ENCODE results near the gene EIF2S2.
A peak's percentile ranks its signal among the peaks of the same experiment; 100 is the strongest.

EIF2S2 gene

GRCh38 chr20:34062570-34063482 is 49.2 kb downstream of the EIF2S2 start:
- no peak for TF ChIP-seq JUND (IDR thresholded peaks at IDR 0.05; ENCODE audit: low read depth)
- DNase-seq (ENCODE audit: low read depth in 1 of 2, low spot score in 1 of 2): no peak
- in situ Hi-C loops (cut with HindIII; ENCODE audit: low pct_unique_long_range_greater_than_20kb, low sequenced_read_pairs): no loop called here

- no peak for TF ChIP-seq JUND (IDR thresholded peaks at IDR 0.05; ENCODE audit: low read depth)
- in situ Hi-C loops (cut with HindIII; ENCODE audit: low pct_unique_long_range_greater_than_20kb, low sequenced_read_pairs): no loop called here
- no peak for DNase-seq (ENCODE audit: low read depth in 1 of 2, low spot score in 1 of 2)
These were observed 50.3 kb downstream of the EIF2S2 start for GRCh38 chr20:34061695-34062094.

DNA sequence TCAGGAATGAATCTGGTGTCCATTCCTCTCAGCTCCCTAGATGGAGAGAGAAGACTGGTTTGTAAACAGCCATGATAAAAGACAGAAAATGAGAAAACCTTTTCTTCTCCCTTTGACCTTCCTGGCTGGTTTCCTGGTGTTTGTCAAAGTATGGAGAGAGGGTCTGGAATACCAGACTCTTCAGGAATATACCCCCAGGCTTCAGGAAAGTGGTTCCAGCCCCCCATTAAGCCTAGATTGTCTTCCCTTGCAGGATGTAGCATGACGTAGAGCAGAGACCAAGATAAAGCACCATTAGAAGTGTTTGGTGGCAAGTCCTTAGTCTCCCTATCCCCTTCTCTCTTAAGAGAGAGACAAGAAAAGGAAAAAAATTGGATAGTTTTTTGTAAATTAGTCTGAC is 51.1 kb downstream of the EIF2S2 start:
- in situ Hi-C loops (cut with HindIII; ENCODE audit: low pct_unique_long_range_greater_than_20kb, low sequenced_read_pairs): no loop called here
- TF ChIP-seq JUND (IDR thresholded peaks at IDR 0.05; ENCODE audit: low read depth): no peak

GRCh38 chr20:34058831-34059230 is 53.2 kb downstream of the EIF2S2 start:
- in situ Hi-C loops (cut with HindIII; ENCODE audit: low pct_unique_long_range_greater_than_20kb, low sequenced_read_pairs): no loop called here
- TF ChIP-seq JUND (IDR thresholded peaks at IDR 0.05; ENCODE audit: low read depth): no peak
- peak in 1 of 2 experiments; percentile 18 for DNase-seq (ENCODE audit: low read depth in 1 of 2, low spot score in 1 of 2)

More for the DNA sequence above, 51.1 kb downstream of the EIF2S2 start:
- no peak for DNase-seq (ENCODE audit: low read depth in 1 of 2, low spot score in 1 of 2)

- TF ChIP-seq JUND (IDR thresholded peaks at IDR 0.05; ENCODE audit: low read depth): no peak
- in situ Hi-C loops (cut with HindIII; ENCODE audit: low pct_unique_long_range_greater_than_20kb, low sequenced_read_pairs): no loop called here
- DNase-seq (ENCODE audit: low read depth in 1 of 2, low spot score in 1 of 2): no peak
These were observed 56.8 kb downstream of the EIF2S2 start for GRCh38 chr20:34055290-34055689.

DNA sequence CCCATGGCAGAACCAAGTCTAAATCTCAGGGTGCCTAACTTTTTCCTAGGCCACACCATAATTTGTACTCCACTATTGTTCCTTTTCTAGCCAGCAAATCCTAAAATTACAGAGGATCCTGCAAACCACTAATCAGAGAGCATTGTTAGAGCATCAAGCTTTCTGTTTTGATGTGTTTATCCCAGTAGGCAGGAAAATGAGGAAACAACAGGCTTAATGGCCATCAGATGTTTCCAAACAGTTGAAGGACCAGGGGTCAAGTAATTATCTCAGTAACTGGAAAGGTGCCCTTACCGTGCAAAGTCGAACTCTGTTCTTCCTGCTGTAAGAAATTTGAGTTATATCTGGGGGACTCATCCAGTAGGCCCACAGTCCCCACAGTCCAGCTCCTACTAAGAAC is 59.6 kb downstream of the EIF2S2 start:
- DNase-seq (ENCODE audit: low read depth in 1 of 2, low spot score in 1 of 2): no peak
- TF ChIP-seq JUND (IDR thresholded peaks at IDR 0.05; ENCODE audit: low read depth): no peak
- in situ Hi-C loops (cut with HindIII; ENCODE audit: low pct_unique_long_range_greater_than_20kb, low sequenced_read_pairs): no loop called here

- no peak for DNase-seq (ENCODE audit: low read depth in 1 of 2, low spot score in 1 of 2)
- in situ Hi-C loops (cut with HindIII; ENCODE audit: low pct_unique_long_range_greater_than_20kb, low sequenced_read_pairs): no loop called here
- TF ChIP-seq JUND (IDR thresholded peaks at IDR 0.05; ENCODE audit: low read depth): no peak
These were observed 61.9 kb downstream of the EIF2S2 start for GRCh38 chr20:34049897-34050695.

DNA sequence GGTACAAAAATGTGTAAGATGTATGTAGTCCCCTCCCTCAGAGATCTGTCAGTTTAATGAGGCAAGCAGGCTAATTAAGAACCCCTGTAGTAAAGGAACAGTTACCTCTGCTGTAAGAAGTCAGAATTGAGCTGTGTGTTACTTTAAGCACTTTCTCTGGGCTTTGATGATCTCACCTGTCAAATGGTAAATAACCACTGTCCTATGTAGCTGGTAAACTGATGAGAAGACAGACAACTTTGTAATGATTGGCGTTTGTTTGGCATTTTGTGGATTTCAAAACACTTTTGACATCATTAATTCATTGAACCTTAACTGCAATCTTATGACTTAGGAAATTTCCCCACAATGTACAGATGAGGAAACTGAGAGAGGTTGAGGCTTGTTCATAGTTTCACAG is 62.7 kb downstream of the EIF2S2 start:
- no peak for DNase-seq (ENCODE audit: low read depth in 1 of 2, low spot score in 1 of 2)
- in situ Hi-C loops (cut with HindIII; ENCODE audit: low pct_unique_long_range_greater_than_20kb, low sequenced_read_pairs): no loop called here
- TF ChIP-seq JUND (IDR thresholded peaks at IDR 0.05; ENCODE audit: low read depth): no peak

- in situ Hi-C loops (cut with HindIII; ENCODE audit: low pct_unique_long_range_greater_than_20kb, low sequenced_read_pairs): no loop called here
- no peak for TF ChIP-seq JUND (IDR thresholded peaks at IDR 0.05; ENCODE audit: low read depth)
- DNase-seq (ENCODE audit: low read depth in 1 of 2, low spot score in 1 of 2): no peak
These were observed 64.1 kb downstream of the EIF2S2 start for GRCh38 chr20:34047917-34048316.

DNA sequence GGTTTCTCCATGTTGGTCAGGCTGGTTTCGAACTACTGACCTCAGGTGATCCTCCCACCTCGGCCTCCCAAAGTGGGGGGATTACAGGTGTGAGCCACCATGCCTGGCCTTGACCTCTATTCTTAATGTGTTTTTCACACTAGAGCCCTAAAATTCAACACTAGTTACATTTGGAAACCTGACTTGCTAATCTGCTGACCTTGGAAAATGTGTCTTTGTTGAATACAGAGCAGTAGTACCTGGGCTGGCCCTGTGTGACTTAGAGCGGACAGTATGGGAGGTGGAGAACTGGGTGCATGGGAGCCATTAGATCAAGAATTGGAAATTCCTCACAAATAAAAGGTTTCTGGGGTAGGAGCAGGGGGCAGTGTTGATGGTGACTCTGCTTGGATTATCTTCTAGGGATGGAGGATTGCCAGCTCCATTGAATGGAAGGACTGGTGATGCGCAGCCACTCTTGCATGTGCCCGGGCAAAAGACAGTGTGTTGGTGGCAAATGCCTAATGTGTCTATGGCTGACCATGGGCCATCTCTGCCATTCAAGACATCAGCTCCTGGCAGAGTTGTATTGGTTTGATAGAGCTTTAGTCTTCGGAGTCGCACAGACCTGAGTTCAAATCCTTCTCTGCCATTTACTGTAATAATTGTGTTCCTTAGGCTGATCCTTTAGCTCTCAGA is 64.9 kb downstream of the EIF2S2 start:
- no peak for DNase-seq (ENCODE audit: low read depth in 1 of 2, low spot score in 1 of 2)
- no peak for TF ChIP-seq JUND (IDR thresholded peaks at IDR 0.05; ENCODE audit: low read depth)
- in situ Hi-C loops (cut with HindIII; ENCODE audit: low pct_unique_long_range_greater_than_20kb, low sequenced_read_pairs): no loop called here

DNA sequence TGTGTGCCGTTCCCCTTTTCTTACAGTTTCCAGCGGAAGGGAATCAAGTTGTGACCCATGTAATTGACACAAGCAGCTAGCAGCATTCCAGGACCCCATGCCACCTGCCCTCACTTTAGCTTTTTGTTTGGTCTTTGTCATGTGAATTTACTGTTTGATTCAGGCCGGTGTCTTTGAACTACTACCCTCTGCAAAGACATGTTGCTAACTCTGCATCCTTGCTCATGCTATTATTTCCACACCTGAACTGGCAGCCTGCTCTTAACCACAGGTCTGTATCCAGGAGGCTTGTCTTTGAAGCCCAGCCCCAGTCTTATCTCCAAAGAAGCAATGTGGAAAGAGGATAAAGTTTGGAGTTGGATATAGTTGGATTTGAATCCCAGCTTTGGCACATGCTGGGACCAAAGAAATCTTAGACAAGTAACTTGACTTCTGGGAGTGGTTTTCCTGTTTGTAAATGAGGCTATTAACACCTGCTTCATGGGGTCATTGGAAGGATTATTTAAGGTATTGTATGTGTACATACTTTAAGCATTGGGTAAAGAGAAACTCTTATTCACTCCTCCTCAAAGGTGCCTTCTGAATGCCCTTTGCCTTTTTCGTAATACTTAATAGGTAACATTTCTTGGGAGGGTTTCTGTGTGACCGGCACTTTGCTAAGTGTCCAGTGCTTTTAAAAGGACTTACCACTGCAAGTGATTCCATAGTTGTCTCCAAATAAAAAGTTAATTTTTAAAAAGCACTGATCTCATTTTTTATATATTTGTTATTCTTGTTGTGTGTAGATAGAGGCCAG is 65.9 kb downstream of the EIF2S2 start:
- no peak for DNase-seq (ENCODE audit: low read depth in 1 of 2, low spot score in 1 of 2)
- in situ Hi-C loops (cut with HindIII; ENCODE audit: low pct_unique_long_range_greater_than_20kb, low sequenced_read_pairs): no loop called here
- TF ChIP-seq JUND (IDR thresholded peaks at IDR 0.05; ENCODE audit: low read depth): no peak

GRCh38 chr20:34045294-34045693 is 66.7 kb downstream of the EIF2S2 start:
- TF ChIP-seq JUND (IDR thresholded peaks at IDR 0.05; ENCODE audit: low read depth): no peak
- in situ Hi-C loops (cut with HindIII; ENCODE audit: low pct_unique_long_range_greater_than_20kb, low sequenced_read_pairs): no loop called here
- no peak for DNase-seq (ENCODE audit: low read depth in 1 of 2, low spot score in 1 of 2)

All from T47D (cell line).